Skin of body (tissue), 2 donors: ENCODE measurements around the gene COX19. TPM values are rescaled to one million over a fixed set of nuclear protein-coding genes. Genes with fewer than 3 reads are reported as not detected.

Source experiments
- small RNA-seq: library from RNA; depleted of rRNA; stranded (forward); fragments of <200 nt; gene quantifications from one replicate; pipeline ENCODE3, GENCODE V24; 2014; ENCODE audit warnings: low replicate concordance
- total RNA-seq: library from RNA; depleted of rRNA; stranded (reverse); fragments of >200 nt; gene quantifications from one replicate; pipeline ENCODE4 v1.2.3, GENCODE V29; 2014

COX19 gene
- total RNA-seq, 1 donor from 2014 or later = 13.3 TPM

Small RNA genes lying within 50 kb of the gene (small RNA-seq; reads per million reads assigned to genes)
- 15.4 reads per million, percentile 93 among the genes with 10 or more reads in this experiment for gene MIR339

Other genes starting within 250 kb of the COX19 start
- gene DNAAF5, start 248.8 kb downstream of the COX19 start, total RNA-seq = 12.4 TPM
- gene PRKAR1B, start 248.3 kb downstream of the COX19 start, total RNA-seq = 12.5 TPM
- 246 TPM for gene SUN1, start 143.1 kb downstream of the COX19 start, total RNA-seq
- gene GET4, start 99.0 kb downstream of the COX19 start, total RNA-seq = 23.7 TPM
- 5.9 TPM for gene ADAP1, start 20.9 kb downstream of the COX19 start, total RNA-seq
- gene CYP2W1, start 7.6 kb upstream of the COX19 start, total RNA-seq = 17.4 TPM
- 9.3 TPM for gene GPR146, start 69.0 kb upstream of the COX19 start, total RNA-seq
- 1.6 TPM for gene GPER1, start 112.6 kb upstream of the COX19 start, total RNA-seq
- gene ZFAND2A, start 184.6 kb upstream of the COX19 start, total RNA-seq = 11.7 TPM